H1 (cell line): ENCODE data around the gene PRKCH. TPM values are rescaled to one million over a fixed set of nuclear protein-coding genes. Genes with fewer than 3 reads are reported as not detected.

Experiments
- CTCF ChIA-PET: fragments of 300-600 bp; sonication (Branson Sonifier 250); formaldehyde crosslinking; loops from one replicate; lab custom pipeline; 2021; ENCODE audit not compliant: partially characterized antibody; lab: Charles Lee
- POLR2A ChIA-PET: fragments of 300-600 bp; sonication (Branson Sonifier 250); formaldehyde crosslinking; loops from one replicate; lab custom pipeline; 2021; ENCODE audit warnings: inconsistent platforms; ENCODE audit not compliant: partially characterized antibody; lab: Charles Lee
- DNase-seq, 2 experiments: peaks; one replicate each; pipeline versions ENCODE4 v3.0.0 to v3.0.0-alpha.2; 2010 to 2022; ENCODE audit warnings: low spot score in 2 of 2, low read depth in 1 of 2, mixed read lengths in 1 of 2
- FAIRE-seq: peaks from 2 replicates; lab custom pipeline; 2011; peaks lifted over from hg19 to GRCh38; lab: Jason Lieb, UNC
- H2AFZ ChIP-seq: 2 replicates; pipeline ENCODE4 v1.8.1; 2012; ENCODE audit warnings: low read length, inconsistent platforms
- H2AK5ac ChIP-seq: 2 replicates; pipeline ENCODE4 v1.6.1; 2013; ENCODE audit warnings: low read depth, low read length
- H2BK120ac ChIP-seq: replicated peaks from 2 replicates; pipeline ENCODE3; 2013; ENCODE audit warnings: low read depth, low read length, inconsistent platforms
- H2BK12ac ChIP-seq: 2 replicates; pipeline ENCODE4 v1.6.1; 2013; ENCODE audit warnings: low read depth, low read length
- H2BK15ac ChIP-seq: 2 replicates; pipeline ENCODE4 v1.6.1; 2013; ENCODE audit warnings: low read length
- H2BK20ac ChIP-seq: 2 replicates; pipeline ENCODE4 v1.6.1; 2013; ENCODE audit warnings: low read length
- H2BK5ac ChIP-seq: 2 replicates; pipeline ENCODE4 v1.6.1; 2013; ENCODE audit warnings: low read depth, low read length
- H3K14ac ChIP-seq: 2 replicates; pipeline ENCODE4 v1.6.1; 2013; ENCODE audit warnings: inconsistent platforms; ENCODE audit not compliant: insufficient read length
- H3K18ac ChIP-seq: 2 replicates; pipeline ENCODE4 v1.6.1; 2013; ENCODE audit warnings: low read length; ENCODE audit errors: extremely low read depth
- H3K23ac ChIP-seq: 2 replicates; pipeline ENCODE4 v1.6.1; 2013; ENCODE audit warnings: inconsistent platforms; ENCODE audit not compliant: insufficient read length
- H3K23me2 ChIP-seq: 2 replicates; pipeline ENCODE4 v1.6.1; 2013; ENCODE audit warnings: low read depth, low read length
- H3K27ac ChIP-seq: 2 replicates; pipeline ENCODE4 v1.6.1; 2011; ENCODE audit warnings: low read depth, low read length, inconsistent platforms
- H3K27me3 ChIP-seq, 4 experiments: replicated peaks in 1 of 4; 1 replicate in 1 of 4; 2 replicates in 3 of 4; pipeline versions ENCODE4 v1.6.1 to v1.8.1; 2011 to 2013; ENCODE audit warnings: low read length in 3 of 4, mild to moderate bottlenecking in 3 of 4, inconsistent platforms in 2 of 4, mixed read lengths in 2 of 4, moderate library complexity in 1 of 4; ENCODE audit not compliant: control insufficient read depth in 3 of 4, insufficient read depth in 3 of 4; ENCODE audit errors: extremely low read depth in 1 of 4
- H3K36me3 ChIP-seq, 4 experiments: 2 replicates each; pipeline versions ENCODE4 v1.6.1 to v1.8.1; 2011 to 2013; ENCODE audit warnings: mild to moderate bottlenecking in 4 of 4, low read length in 3 of 4, moderate library complexity in 2 of 4, control low read depth in 1 of 4, inconsistent platforms in 1 of 4; ENCODE audit not compliant: insufficient read depth in 4 of 4, control insufficient read depth in 2 of 4
- H3K4ac ChIP-seq: replicated peaks from 2 replicates; pipeline ENCODE3; 2013; ENCODE audit warnings: low read length, low read depth, mixed read lengths, inconsistent platforms; ENCODE audit not compliant: insufficient read length
- H3K4me1 ChIP-seq, 4 experiments: replicated peaks in 1 of 4; 1 replicate in 1 of 4; 2 replicates in 3 of 4; pipeline versions ENCODE4 v1.6.1 to v1.8.1; 2011 to 2013; ENCODE audit warnings: low read length in 3 of 4, inconsistent platforms in 2 of 4, mixed read lengths in 1 of 4; ENCODE audit not compliant: insufficient read depth in 4 of 4, control insufficient read depth in 3 of 4
- H3K4me2 ChIP-seq, 2 experiments: 2 replicates each; pipeline versions ENCODE4 v1.6.1 to v1.8.1; 2011 to 2013; ENCODE audit warnings: low read depth in 2 of 2, low read length in 2 of 2, control low read depth in 1 of 2, inconsistent platforms in 1 of 2, mild to moderate bottlenecking in 1 of 2; ENCODE audit not compliant: insufficient read depth in 1 of 2
- H3K4me3 ChIP-seq, 4 experiments: fragments of 200-600, 300-600 bp in 1 of 4; sonication (generic), shearing (Covaris generic), sonication (Bioruptor Twin) in 1 of 4; 2 replicates each; pipeline versions ENCODE4 v1.5.1 to v1.8.1; 2011 to 2016; ENCODE audit warnings: low read length in 4 of 4, low read depth in 3 of 4, control low read depth in 2 of 4, inconsistent platforms in 2 of 4, mild to moderate bottlenecking in 2 of 4, mixed read lengths in 1 of 4, moderate library complexity in 1 of 4; ENCODE audit not compliant: insufficient read depth in 2 of 4; ENCODE audit errors: extremely low read depth in 1 of 4
- H3K56ac ChIP-seq: replicated peaks from 2 replicates; pipeline ENCODE3; 2013; ENCODE audit warnings: low read depth, mild to moderate bottlenecking, mixed read lengths, low read length, inconsistent platforms; ENCODE audit not compliant: insufficient read length
- H3K79me1 ChIP-seq: 2 replicates; pipeline ENCODE4 v1.6.1; 2013; ENCODE audit warnings: low read depth, low read length, control low read depth
- H3K79me2 ChIP-seq, 2 experiments: 2 replicates each; pipeline versions ENCODE4 v1.6.1 to v1.8.1; 2012 to 2013; ENCODE audit warnings: low read length in 2 of 2, mild to moderate bottlenecking in 2 of 2, inconsistent platforms in 1 of 2; ENCODE audit not compliant: insufficient read depth in 2 of 2, control insufficient read depth in 1 of 2
- H3K9ac ChIP-seq, 4 experiments: replicated peaks in 1 of 4; 1 replicate in 1 of 4; 2 replicates in 3 of 4; pipeline versions ENCODE4 v1.6.1 to v1.8.1; 2011 to 2013; ENCODE audit warnings: low read depth in 3 of 4, low read length in 3 of 4, control low read depth in 2 of 4, mild to moderate bottlenecking in 2 of 4, moderate library complexity in 2 of 4, inconsistent platforms in 1 of 4; ENCODE audit errors: extremely low read depth in 1 of 4
- H3K9me3 ChIP-seq, 2 experiments: 2 replicates each; pipeline versions ENCODE4 v1.6.1 to v1.8.1; 2012 to 2013; ENCODE audit warnings: mild to moderate bottlenecking in 2 of 2, moderate library complexity in 2 of 2, control low read depth in 1 of 2, inconsistent platforms in 1 of 2, low read depth in 1 of 2, low read length in 1 of 2, mixed read lengths in 1 of 2; ENCODE audit not compliant: insufficient read depth in 2 of 2
- H4K20me1 ChIP-seq, 2 experiments: replicated peaks in 1 of 2; 2 replicates each; pipeline versions ENCODE3 to v1.8.1; 2011 to 2013; ENCODE audit warnings: inconsistent platforms in 2 of 2, low read length in 2 of 2, mild to moderate bottlenecking in 1 of 2; ENCODE audit not compliant: insufficient read depth in 2 of 2, control insufficient read depth in 1 of 2
- H4K5ac ChIP-seq: 2 replicates; pipeline ENCODE4 v1.6.1; 2013; ENCODE audit warnings: low read length, low read depth, mixed read lengths, inconsistent platforms; ENCODE audit not compliant: insufficient read length
- H4K8ac ChIP-seq: 2 replicates; pipeline ENCODE4 v1.8.0; 2013; ENCODE audit warnings: mild to moderate bottlenecking, moderate library complexity, low read length, inconsistent platforms; ENCODE audit not compliant: insufficient read depth; ENCODE audit errors: extremely low read depth
- H4K91ac ChIP-seq: replicated peaks from 2 replicates; pipeline ENCODE3; 2013; ENCODE audit warnings: low read length, mixed read lengths, inconsistent platforms; ENCODE audit not compliant: insufficient read length
- BCL11A ChIP-seq, 2 experiments: IDR thresholded peaks; one replicate each; pipeline ENCODE4 v1.6.1; 2011; ENCODE audit warnings: low read depth in 2 of 2, low read length in 2 of 2, mild to moderate bottlenecking in 2 of 2
- BRCA1 ChIP-seq: IDR thresholded peaks from 2 replicates; pipeline ENCODE4 v1.6.1; 2012; ENCODE audit warnings: low read depth, low read length, improper control_type of control experiment
- CEBPB ChIP-seq: IDR thresholded peaks from 2 replicates; pipeline ENCODE4 v1.6.1; 2012; ENCODE audit warnings: low read depth, low read length
- CHD2 ChIP-seq: IDR thresholded peaks from 2 replicates; pipeline ENCODE4 v1.6.1; 2012; ENCODE audit warnings: low read length, improper control_type of control experiment
- HDAC2 ChIP-seq, 2 experiments: fragments of 300-600 bp in 1 of 2; sonication (generic) in 1 of 2; IDR thresholded peaks; 2 replicates each; pipeline ENCODE4 v1.6.1; 2011 to 2012; ENCODE audit warnings: low read depth in 2 of 2, low read length in 2 of 2, mild to moderate bottlenecking in 2 of 2, moderate library complexity in 2 of 2, borderline replicate concordance in 1 of 2, inconsistent platforms in 1 of 2
- JUN ChIP-seq: IDR thresholded peaks from 2 replicates; pipeline ENCODE4 v1.6.1; 2011; ENCODE audit warnings: low read depth, mild to moderate bottlenecking, improper control_type of control experiment, low read length
- NRF1 ChIP-seq: IDR thresholded peaks from 2 replicates; pipeline ENCODE4 v1.6.1; 2011; ENCODE audit warnings: mild to moderate bottlenecking, low read depth, low read length, improper control_type of control experiment
- POLR2AphosphoS5 ChIP-seq: IDR thresholded peaks from 2 replicates; pipeline ENCODE4 v1.6.1; 2011; ENCODE audit warnings: low read depth, low read length
- RBBP5 ChIP-seq: IDR thresholded peaks from 2 replicates; pipeline ENCODE4 v1.7.1; 2012; ENCODE audit warnings: low read depth, mild to moderate bottlenecking, inconsistent platforms, low read length, moderate library complexity, borderline replicate concordance
- SIRT6 ChIP-seq: IDR thresholded peaks from one replicate; pipeline ENCODE4 v1.7.1; 2012; ENCODE audit warnings: low read length, inconsistent platforms
- SUZ12 ChIP-seq: fragments of 200-600 bp; sonication (generic); IDR thresholded peaks from 2 replicates; pipeline ENCODE4 v1.6.1; 2012; ENCODE audit warnings: mild to moderate bottlenecking, inconsistent platforms, low read length, moderate library complexity, mixed read lengths
- TBP ChIP-seq: IDR thresholded peaks from 2 replicates; pipeline ENCODE4 v1.6.1; 2011; ENCODE audit warnings: low read depth, low read length, improper control_type of control experiment
- TEAD4 ChIP-seq: IDR thresholded peaks from 2 replicates; pipeline ENCODE4 v1.6.1; 2012; ENCODE audit warnings: low read depth, low read length, inconsistent platforms, mixed read lengths
- WGBS, 2 experiments: shearing (Covaris generic) in 1 of 2; methylation state at CpG; one replicate each; pipeline versions ENCODE4 v1.1.6 to v1.1.7; 2013 to 2015; ENCODE audit warnings: low lambda C conversion rate in 2 of 2, mixed read lengths in 2 of 2, inconsistent platforms in 1 of 2, low coverage in 1 of 2, missing lambda C conversion rate in 1 of 2; ENCODE audit not compliant: insufficient replicate concordance in 2 of 2, insufficient coverage in 1 of 2, insufficient read length in 1 of 2; ENCODE audit errors: extremely low coverage in 1 of 2, missing lambda C conversion rate in 1 of 2; 5-methylcytosine and 5-hydroxymethylcytosine counted together
- polyA plus RNA-seq, 7 experiments: library from polyadenylated mRNA; depleted of rRNA in 3 of 7; stranded (reverse) in 5 of 7; unstranded in 2 of 7; fragments of >200 nt in 5 of 7; fragments of 200-250 nt in 2 of 7; gene quantifications; 1 replicate in 5 of 7; 2 replicates in 1 of 7; 4 replicates in 1 of 7; pipeline versions ENCODE4 v1.2.1 to v1.2.3, GENCODE V29; 2011 to 2013; ENCODE audit warnings: missing spikeins in 2 of 7, mixed read lengths in 2 of 7
- total RNA-seq: library from RNA; stranded (reverse); fragmentation: NEBNext Ultra II Directional; extraction: Animal tissue kit (Norgen Biotek cat#: 25700); gene quantifications from 2 replicates; pipeline ENCODE4 v1.2.1, GENCODE V29; 2021

The PRKCH gene
- total and polyA plus RNA-seq, 2 of the 8 experiments (the other 6 are each of a cell fraction or from before 2014, with no cell fraction given), result 6.4 to 7.0 TPM

GRCh38 chr14:61598980-61599379 lies 277.6 kb downstream of the PRKCH start:
- TF ChIP-seq CEBPB, result no peak
- TF ChIP-seq SIRT6, result no peak
- TF ChIP-seq HDAC2 (IDR thresholded peaks at IDR 0.05; ENCODE audit: borderline replicate concordance in 1 of 2, low read depth in 2 of 2, low read length in 2 of 2), result no peak
- no peak for TF ChIP-seq CHD2
- no peak for TF ChIP-seq POLR2AphosphoS5
- no peak for TF ChIP-seq TBP
- TF ChIP-seq BCL11A (IDR thresholded peaks at IDR 0.05; ENCODE audit: low read depth in 2 of 2, low read length in 2 of 2), result no peak
- no peak for TF ChIP-seq NRF1
- TF ChIP-seq JUN, result no peak
- TF ChIP-seq TEAD4, result no peak
- no peak for TF ChIP-seq BRCA1
- no peak for TF ChIP-seq RBBP5
- no peak for TF ChIP-seq SUZ12
- H2BK20ac ChIP-seq, result 0 out of 2 replicates have a peak overlapping the region, but pooled peaks have one; percentile 2
- H3K4me2 ChIP-seq, result no peak overlapping the region
- FAIRE-seq, result no peak
- no peak overlapping the region for H3K9ac ChIP-seq
- no peaks in the 10 kb centered on the region for H3K27me3 ChIP-seq
- H3K36me3 ChIP-seq, result no peaks in the 10 kb centered on the region
- H3K56ac ChIP-seq, result no peak overlapping the region
- no peak overlapping the region for H2AFZ ChIP-seq
- H3K79me1 ChIP-seq, result no peaks in the 10 kb centered on the region
- 95% methylated on average over 1 of the region's 1 CpG; no CpG with 5 or more reads in 1 of the 2 experiments for WGBS, 2 experiments
- no peak overlapping the region for H2BK15ac ChIP-seq
- H3K4me3 ChIP-seq, result no peak overlapping the region
- H4K20me1 ChIP-seq, result no peaks in the 10 kb centered on the region
- H2BK120ac ChIP-seq, result no peak overlapping the region
- no peak overlapping the region for H3K18ac ChIP-seq
- POLR2A ChIA-PET, result interaction anchor here (0.6 to 1.4 kb wide), 2 partner anchors 163 to 1876 kb away, joined by 3 to 4 read pairs; partner anchors contain the start of gene SNAPC1
- no peak overlapping the region for H3K23ac ChIP-seq
- no peak for DNase-seq
- no peak overlapping the region for H4K91ac ChIP-seq
- peaks cover 0 to 11% (median 4%) of the 10 kb centered on the region in 4 experiments; a peak in 6 of 7 replicates for H3K4me1 ChIP-seq
- CTCF ChIA-PET, result interaction anchor here (0.6 to 1.3 kb wide), 3 partner anchors 8 to 167 kb away, joined by 3 to 4 read pairs (median 3); no protein-coding TSS in a partner anchor
- H4K8ac ChIP-seq, result no peak overlapping the region
- no peak overlapping the region for H3K27ac ChIP-seq
- H2AK5ac ChIP-seq, result no peak overlapping the region
- no peaks in the 10 kb centered on the region for H3K9me3 ChIP-seq
- H3K14ac ChIP-seq, result no peak overlapping the region
- H3K79me2 ChIP-seq, result no peaks in the 10 kb centered on the region; a peak in 1 of 4 replicates
- H3K4ac ChIP-seq, result no peak overlapping the region
- H4K5ac ChIP-seq, result no peak overlapping the region
- H3K23me2 ChIP-seq, result peaks cover 3% of the 10 kb centered on the region; the same call in 1 of the 2 replicates
- no peak overlapping the region for H2BK5ac ChIP-seq
- no peak overlapping the region; the same call in 1 of the 2 replicates for H2BK12ac ChIP-seq
